Astrocyte (in vitro differentiated cells and primary cell): ENCODE results near the gene XRN2. TPM values are rescaled to one million over a fixed set of nuclear protein-coding genes. Genes with fewer than 3 reads are reported as not detected.

Experiments used
- DNase-seq: peaks from one replicate; pipeline ENCODE4 v3.0.0-alpha.2; 2010; ENCODE audit warnings: low read depth
- FAIRE-seq: peaks from 2 replicates; lab custom pipeline; 2011; peaks lifted over from hg19 to GRCh38; lab: Jason Lieb, UNC
- H2AFZ ChIP-seq: 2 replicates; pipeline ENCODE4 v1.6.0; 2012; ENCODE audit warnings: low read depth, low read length, inconsistent platforms
- H3K27ac ChIP-seq: 2 replicates; pipeline ENCODE4 v1.5.1; 2011; ENCODE audit warnings: low read depth, low read length, inconsistent platforms
- H3K27me3 ChIP-seq: 2 replicates; pipeline ENCODE4 v1.6.0; 2011; ENCODE audit warnings: low read length, inconsistent platforms; ENCODE audit not compliant: insufficient read depth
- H3K36me3 ChIP-seq: 2 replicates; pipeline ENCODE4 v1.5.1; 2011; ENCODE audit warnings: low read length, inconsistent platforms; ENCODE audit not compliant: insufficient read depth
- H3K4me1 ChIP-seq: 2 replicates; pipeline ENCODE4 v1.5.1; 2011; ENCODE audit warnings: low read length, inconsistent platforms; ENCODE audit not compliant: insufficient read depth
- H3K4me2 ChIP-seq: 2 replicates; pipeline ENCODE4 v1.6.0; 2012; ENCODE audit warnings: low read length, inconsistent platforms
- H3K4me3 ChIP-seq: 2 replicates; pipeline ENCODE4 v1.5.1; 2011; ENCODE audit warnings: low read depth, mild to moderate bottlenecking, low read length, inconsistent platforms; ENCODE audit not compliant: insufficient read depth
- H3K79me2 ChIP-seq: 2 replicates; pipeline ENCODE4 v1.6.0; 2012; ENCODE audit warnings: mild to moderate bottlenecking, low read length, inconsistent platforms; ENCODE audit not compliant: insufficient read depth
- H3K9ac ChIP-seq: 2 replicates; pipeline ENCODE4 v1.6.0; 2012; ENCODE audit warnings: mild to moderate bottlenecking, low read length, inconsistent platforms
- H3K9me3 ChIP-seq: 2 replicates; pipeline ENCODE4 v1.5.1; 2012; ENCODE audit warnings: low read depth, mild to moderate bottlenecking, low read length, inconsistent platforms; ENCODE audit not compliant: insufficient read depth
- H4K20me1 ChIP-seq: 2 replicates; pipeline ENCODE4 v1.6.0; 2012; ENCODE audit warnings: low read length, inconsistent platforms; ENCODE audit not compliant: insufficient read depth
- H3K27ac Mint-ChIP-seq: one replicate; pipeline ENCODE4 v1.8.0; 2021; ENCODE audit warnings: mild to moderate bottlenecking, mixed read lengths; ENCODE audit not compliant: unreplicated experiment
- H3K27me3 Mint-ChIP-seq: one replicate; pipeline ENCODE4 v1.8.0; 2021; ENCODE audit warnings: low read depth, mixed read lengths; ENCODE audit not compliant: unreplicated experiment
- H3K36me3 Mint-ChIP-seq: one replicate; pipeline ENCODE4 v1.8.0; 2021; ENCODE audit warnings: low read depth, mixed read lengths; ENCODE audit not compliant: unreplicated experiment
- H3K4me1 Mint-ChIP-seq: one replicate; pipeline ENCODE4 v1.8.0; 2021; ENCODE audit warnings: low read depth, mixed read lengths; ENCODE audit not compliant: unreplicated experiment
- H3K4me3 Mint-ChIP-seq: one replicate; pipeline ENCODE4 v1.8.0; 2021; ENCODE audit warnings: mild to moderate bottlenecking, moderate library complexity, mixed read lengths; ENCODE audit not compliant: unreplicated experiment
- H3K9me3 Mint-ChIP-seq: one replicate; pipeline ENCODE4 v1.8.0; 2021; ENCODE audit warnings: mild to moderate bottlenecking, mixed read lengths; ENCODE audit not compliant: unreplicated experiment
- EZH2 ChIP-seq: IDR thresholded peaks from 2 replicates; pipeline ENCODE4 v1.6.1; 2012; ENCODE audit warnings: mild to moderate bottlenecking, low read length, inconsistent platforms; ENCODE audit not compliant: insufficient read depth
- total RNA-seq: library from RNA; stranded (reverse); gene quantifications from 2 replicates; pipeline ENCODE4 v1.2.1, GENCODE V29; 2021
- TF ChIP-seq, protein P1 (sequence below): IDR thresholded peaks from 2 replicates; pipeline ENCODE4 v1.5.1; 2011; ENCODE audit warnings: low read depth, mild to moderate bottlenecking, inconsistent platforms, low read length, moderate library complexity; ENCODE audit not compliant: insufficient read depth

Gene XRN2
- total RNA-seq, 1 donor from 2014 or later, result 74.5 TPM

DNA sequence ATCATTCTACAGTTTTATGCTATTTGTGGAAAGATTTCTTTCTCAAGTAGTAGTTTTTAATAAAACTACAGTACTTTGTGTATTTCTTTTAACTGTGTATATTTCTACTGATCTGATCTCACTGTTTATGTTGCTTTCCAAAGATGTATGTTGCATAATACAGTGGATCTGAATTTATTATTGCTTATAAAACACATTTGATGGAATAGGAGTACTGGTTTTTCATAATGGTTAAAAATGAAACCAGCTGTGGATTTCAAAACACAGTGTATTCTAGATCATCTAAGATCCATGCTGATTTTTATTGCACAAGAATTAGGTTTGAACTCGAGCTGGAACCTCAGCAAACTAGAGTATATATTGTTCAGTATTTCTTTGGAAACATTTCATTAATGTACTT, 86.2 kb downstream of the XRN2 start:
- TF ChIP-seq, protein P1, sequence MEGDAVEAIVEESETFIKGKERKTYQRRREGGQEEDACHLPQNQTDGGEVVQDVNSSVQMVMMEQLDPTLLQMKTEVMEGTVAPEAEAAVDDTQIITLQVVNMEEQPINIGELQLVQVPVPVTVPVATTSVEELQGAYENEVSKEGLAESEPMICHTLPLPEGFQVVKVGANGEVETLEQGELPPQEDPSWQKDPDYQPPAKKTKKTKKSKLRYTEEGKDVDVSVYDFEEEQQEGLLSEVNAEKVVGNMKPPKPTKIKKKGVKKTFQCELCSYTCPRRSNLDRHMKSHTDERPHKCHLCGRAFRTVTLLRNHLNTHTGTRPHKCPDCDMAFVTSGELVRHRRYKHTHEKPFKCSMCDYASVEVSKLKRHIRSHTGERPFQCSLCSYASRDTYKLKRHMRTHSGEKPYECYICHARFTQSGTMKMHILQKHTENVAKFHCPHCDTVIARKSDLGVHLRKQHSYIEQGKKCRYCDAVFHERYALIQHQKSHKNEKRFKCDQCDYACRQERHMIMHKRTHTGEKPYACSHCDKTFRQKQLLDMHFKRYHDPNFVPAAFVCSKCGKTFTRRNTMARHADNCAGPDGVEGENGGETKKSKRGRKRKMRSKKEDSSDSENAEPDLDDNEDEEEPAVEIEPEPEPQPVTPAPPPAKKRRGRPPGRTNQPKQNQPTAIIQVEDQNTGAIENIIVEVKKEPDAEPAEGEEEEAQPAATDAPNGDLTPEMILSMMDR, result no peak
- no peak for TF ChIP-seq EZH2
- H3K27me3 ChIP-seq, result peaks cover 38% of the 10 kb centered on the region
- H3K9ac ChIP-seq, result no peak overlapping the region
- peaks cover 6% of the 10 kb centered on the region for H3K36me3 Mint-ChIP-seq
- no peaks in the 10 kb centered on the region for H3K4me1 ChIP-seq
- no peaks in the 10 kb centered on the region for H3K9me3 Mint-ChIP-seq
- H3K4me3 Mint-ChIP-seq, result no peak overlapping the region
- peaks cover 40% of the 10 kb centered on the region for H4K20me1 ChIP-seq
- no peak overlapping the region for H3K27ac ChIP-seq
- DNase-seq, result no peak
- H2AFZ ChIP-seq, result no peak overlapping the region
- H3K27me3 Mint-ChIP-seq, result peaks cover 32% of the 10 kb centered on the region
- no peaks in the 10 kb centered on the region for H3K9me3 ChIP-seq
- H3K36me3 ChIP-seq, result peaks cover 17% of the 10 kb centered on the region
- H3K4me2 ChIP-seq, result no peak overlapping the region
- H3K79me2 ChIP-seq, result no peaks in the 10 kb centered on the region
- H3K4me1 Mint-ChIP-seq, result no peaks in the 10 kb centered on the region
- FAIRE-seq, result no peak
- no peak overlapping the region for H3K4me3 ChIP-seq
- no peak overlapping the region for H3K27ac Mint-ChIP-seq

DNA sequence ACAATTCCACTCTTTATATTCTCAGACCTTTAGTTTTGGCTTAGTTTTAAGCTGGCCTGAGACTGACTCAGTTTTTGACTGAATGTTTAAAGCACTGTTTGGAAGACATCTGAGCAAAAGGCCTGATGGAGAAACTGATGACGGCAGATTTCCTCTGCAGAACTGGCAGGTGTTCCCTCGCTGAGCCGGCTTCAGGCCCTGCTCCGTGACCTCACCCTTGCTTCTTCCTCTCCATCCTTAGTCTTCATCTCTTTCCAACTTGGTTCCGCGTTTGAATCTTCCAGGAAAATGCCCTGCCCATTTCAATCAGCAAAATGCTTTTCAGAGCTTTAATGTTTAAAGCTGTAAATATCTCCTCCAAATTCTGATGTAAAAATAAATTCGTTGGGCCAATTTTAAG, 87.6 kb downstream of the XRN2 start:
- Mint-ChIP-seq H3K27me3 (peaks cover 42% of the 10 kb centered on the region), H3K9me3 (peaks cover 2% of the 10 kb centered on the region), H3K4me3 (no peak overlapping the region), H3K4me1 (no peaks in the 10 kb centered on the region), H3K36me3 (peaks cover 6% of the 10 kb centered on the region), H3K27ac (no peak overlapping the region)
- no peaks in the 10 kb centered on the region for H3K9me3 ChIP-seq
- H3K36me3 ChIP-seq, result peaks cover 17% of the 10 kb centered on the region
- no peak overlapping the region for H3K27ac ChIP-seq
- H3K79me2 ChIP-seq, result no peaks in the 10 kb centered on the region
- H3K27me3 ChIP-seq, result peaks cover 51% of the 10 kb centered on the region
- H3K9ac ChIP-seq, result no peak overlapping the region
- H4K20me1 ChIP-seq, result peaks cover 40% of the 10 kb centered on the region
- no peak overlapping the region for H3K4me3 ChIP-seq
- H3K4me1 ChIP-seq, result no peaks in the 10 kb centered on the region
- TF ChIP-seq, protein P1, result no peak
- TF ChIP-seq EZH2, result no peak
- no peak overlapping the region for H3K4me2 ChIP-seq
- no peak for DNase-seq
- FAIRE-seq, result no peak
- no peak overlapping the region for H2AFZ ChIP-seq

DNA sequence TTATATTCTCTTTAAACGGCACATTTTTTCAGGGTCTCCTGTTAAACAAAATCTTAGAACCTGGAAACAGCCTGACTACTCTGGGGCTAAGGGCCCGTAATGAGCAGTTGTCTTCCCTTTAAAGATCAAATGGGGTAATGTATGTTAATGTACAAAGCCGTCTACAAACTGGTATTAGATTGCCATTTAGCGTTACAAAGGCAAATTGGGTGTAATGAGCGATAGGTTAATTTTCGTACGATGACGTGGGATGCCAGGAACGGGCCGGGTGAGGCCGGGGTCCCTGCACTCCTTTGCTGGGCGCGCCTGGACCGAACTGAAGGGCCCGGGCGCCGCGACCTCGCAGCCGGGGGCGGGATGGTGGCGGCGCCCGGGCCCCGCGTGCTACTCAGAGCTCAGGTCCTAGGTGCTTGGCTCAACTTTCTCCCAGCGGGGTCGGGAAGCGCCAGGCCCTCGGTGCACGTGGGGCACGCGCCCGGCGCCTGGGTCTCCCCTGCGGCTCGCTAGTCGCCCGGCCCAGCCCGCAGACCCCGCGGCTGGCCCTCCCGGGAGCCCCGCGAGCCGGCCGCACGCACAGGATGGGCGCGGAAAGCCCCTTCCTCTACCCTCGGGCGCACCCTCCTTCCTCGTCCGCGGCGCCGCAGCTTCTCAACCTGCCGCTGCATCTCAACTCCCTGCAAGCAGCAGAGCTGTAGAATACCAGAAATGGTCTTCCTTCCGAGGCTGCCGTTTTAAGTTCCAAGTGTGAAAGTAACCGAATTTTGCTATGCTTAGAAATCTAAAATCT, 88.2 kb downstream of the XRN2 start:
- Mint-ChIP-seq H3K4me1 (no peaks in the 10 kb centered on the region), H3K36me3 (peaks cover 6% of the 10 kb centered on the region), H3K9me3 (peaks cover 2% of the 10 kb centered on the region), H3K27me3 (peaks cover 42% of the 10 kb centered on the region), H3K4me3 (peak overlapping the region; percentile 77), H3K27ac (peak overlapping the region; percentile 75)
- no peaks in the 10 kb centered on the region for H3K9me3 ChIP-seq
- H3K79me2 ChIP-seq, result no peaks in the 10 kb centered on the region
- H3K9ac ChIP-seq, result no peak overlapping the region
- H3K27ac ChIP-seq, result no peak overlapping the region
- TF ChIP-seq EZH2, result peak; percentile 65
- TF ChIP-seq, protein P1, result no peak
- FAIRE-seq (no peak), DNase-seq (no peak)
- no peaks in the 10 kb centered on the region for H3K4me1 ChIP-seq
- peak overlapping the region; percentile 49 for H3K4me2 ChIP-seq
- H4K20me1 ChIP-seq, result peaks cover 40% of the 10 kb centered on the region
- peaks cover 56% of the 10 kb centered on the region for H3K27me3 ChIP-seq
- peaks cover 17% of the 10 kb centered on the region for H3K36me3 ChIP-seq
- H2AFZ ChIP-seq, result no peak overlapping the region
- no peak overlapping the region for H3K4me3 ChIP-seq
